ENCODE measurements around the gene CTSA.
"Not testable (repeated sequence)": the region's sequence is repeated elsewhere in the genome, so short reads cannot be mapped to it uniquely, and the experiment has no call there.

The CTSA gene

DNA sequence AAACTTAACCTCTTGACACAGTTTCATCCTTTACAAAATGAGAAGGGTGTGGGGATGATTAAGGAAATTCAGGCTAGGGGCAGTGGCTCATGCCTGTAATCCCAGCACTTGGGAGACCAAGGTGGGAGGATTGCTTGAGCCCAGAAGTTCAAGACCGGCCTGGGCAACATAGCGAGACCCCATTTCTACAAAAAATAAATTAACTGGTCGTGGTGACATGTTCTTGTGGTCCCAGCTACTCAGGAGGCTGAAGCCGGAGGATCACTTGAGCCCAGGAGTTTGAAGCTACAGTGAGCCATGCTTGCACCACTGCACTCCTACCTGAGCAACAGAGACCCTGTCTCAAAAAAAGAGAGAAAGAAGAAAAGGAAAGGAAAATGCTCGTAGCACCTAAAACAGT lies 24.7 kb upstream of the CTSA start:
- no peak for DNase-seq (ENCODE audit: low read depth in 2 of 2)

DNA sequence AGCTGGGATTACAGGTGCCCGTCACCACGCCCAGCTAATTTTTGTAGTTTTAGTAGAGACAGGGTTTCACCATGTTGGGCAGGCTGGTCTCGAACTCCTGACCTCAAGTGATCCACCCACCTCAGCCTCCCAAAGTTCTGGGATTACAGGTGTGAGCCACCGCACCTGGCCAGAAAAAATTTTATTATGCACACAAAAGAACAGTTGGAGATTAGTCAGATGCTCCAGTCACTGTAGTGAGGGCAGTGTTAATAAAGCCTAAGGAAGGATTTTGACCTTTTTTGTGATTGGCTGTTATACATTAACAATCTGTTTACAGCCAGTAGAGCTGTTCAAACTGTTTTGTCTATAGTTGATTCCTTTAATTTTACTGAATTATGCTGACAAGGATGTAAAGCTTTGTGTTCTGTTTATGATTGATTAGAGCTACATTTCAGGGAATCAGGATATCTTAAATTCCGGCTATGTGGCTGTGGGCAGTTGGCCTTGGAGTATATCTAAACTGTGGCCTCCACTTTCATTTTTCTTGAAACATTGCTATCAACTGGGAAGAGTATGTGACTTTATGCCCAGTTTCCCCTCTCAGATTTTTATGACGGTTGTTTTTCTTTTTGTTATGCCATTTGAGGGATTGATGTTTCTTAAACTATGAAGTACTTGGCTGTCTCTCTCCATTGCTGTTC lies 23.9 kb upstream of the CTSA start:
- DNase-seq (ENCODE audit: low read depth in 2 of 2), result no peak

DNA sequence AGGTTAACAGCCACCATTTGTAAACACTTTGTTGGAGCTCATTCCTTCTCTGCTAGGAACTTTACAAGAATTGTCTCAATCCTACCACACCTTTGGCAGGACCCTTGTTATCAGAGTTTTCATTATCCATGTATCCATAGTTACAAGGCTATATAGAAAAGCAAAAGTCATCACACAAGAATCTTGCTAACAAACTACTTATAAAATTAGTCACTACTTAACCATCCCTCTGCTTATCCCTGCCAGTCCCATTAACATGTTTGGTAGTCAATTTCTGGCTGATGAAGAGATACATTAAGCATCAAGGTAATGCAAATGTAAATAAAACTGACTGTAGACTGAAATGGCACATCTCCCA lies 23.3 kb upstream of the CTSA start:
- DNase-seq (ENCODE audit: low read depth in 2 of 2), result no peak

DNA sequence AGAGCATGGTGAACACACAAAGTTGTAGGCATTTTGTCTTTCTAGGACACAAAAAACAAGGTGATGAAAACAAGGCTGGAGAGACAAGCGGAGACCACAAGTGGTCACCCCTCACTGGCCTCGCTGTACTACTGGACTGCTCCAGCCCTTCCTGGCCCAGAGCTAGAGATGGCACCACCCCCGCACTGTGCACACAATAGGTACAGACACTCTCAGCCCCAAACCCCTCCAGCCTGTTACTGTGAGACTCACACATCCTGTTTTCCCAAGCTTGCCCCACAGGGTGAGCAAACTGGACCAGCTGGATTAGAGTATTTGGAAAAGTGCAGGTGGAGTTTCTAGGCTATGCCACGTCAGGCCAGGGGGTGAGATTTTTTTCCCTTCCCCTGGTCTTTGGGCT lies 18.5 kb upstream of the CTSA start:
- no peak for DNase-seq (ENCODE audit: low read depth in 2 of 2)

DNA sequence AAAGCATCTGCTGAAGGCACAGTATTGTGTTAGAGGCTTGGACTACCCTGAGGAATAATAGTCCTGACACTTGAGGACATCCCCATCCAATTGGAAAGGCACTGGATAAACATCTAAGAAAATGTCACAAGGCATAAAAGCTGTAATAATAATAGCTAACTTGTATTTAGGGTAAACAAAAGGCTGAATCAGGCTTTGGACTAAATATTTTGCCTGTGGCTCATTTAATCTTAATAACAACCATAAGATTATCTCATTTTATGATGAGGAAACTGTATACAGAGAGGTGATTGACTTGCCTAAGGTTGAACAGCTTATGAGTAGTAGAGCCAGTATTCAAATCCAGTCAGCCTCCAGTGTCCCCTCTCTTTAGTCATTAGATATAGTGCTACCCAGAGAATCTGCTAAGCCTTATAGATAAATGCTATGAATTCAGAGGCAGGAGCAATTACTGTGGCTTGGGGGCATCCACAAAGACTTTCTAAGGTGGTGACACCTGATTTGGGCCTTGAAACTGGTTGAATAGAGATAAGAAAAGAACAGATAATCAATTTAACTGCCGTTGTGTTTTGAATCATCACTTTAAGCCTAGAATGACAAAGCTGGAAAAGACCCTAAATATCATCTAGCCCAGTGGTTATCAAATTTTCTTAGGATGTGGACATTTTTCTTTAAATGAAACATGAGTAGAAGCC lies 17.6 kb upstream of the CTSA start:
- no peak for DNase-seq (ENCODE audit: low read depth in 2 of 2)

DNA sequence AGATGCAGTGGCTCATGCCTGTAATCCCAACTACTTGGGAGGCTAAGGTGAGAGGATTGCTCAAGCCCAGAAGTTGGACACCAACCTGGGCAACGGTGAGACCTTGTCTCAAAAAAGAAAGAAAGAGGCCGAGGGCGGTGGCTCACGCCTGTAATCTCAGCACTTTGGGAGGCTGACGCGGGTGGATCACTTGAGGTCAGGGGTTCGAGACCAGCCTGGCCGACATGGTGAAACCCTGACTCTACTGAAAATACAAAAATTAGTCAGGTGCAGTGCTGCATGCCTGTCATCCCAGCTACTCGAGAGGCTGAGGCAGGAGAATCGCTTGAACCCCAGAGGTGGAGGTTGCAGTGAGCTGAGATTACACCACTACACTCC lies 17.0 kb upstream of the CTSA start:
- DNase-seq (ENCODE audit: low read depth in 2 of 2), result not testable (repeated sequence)

DNA sequence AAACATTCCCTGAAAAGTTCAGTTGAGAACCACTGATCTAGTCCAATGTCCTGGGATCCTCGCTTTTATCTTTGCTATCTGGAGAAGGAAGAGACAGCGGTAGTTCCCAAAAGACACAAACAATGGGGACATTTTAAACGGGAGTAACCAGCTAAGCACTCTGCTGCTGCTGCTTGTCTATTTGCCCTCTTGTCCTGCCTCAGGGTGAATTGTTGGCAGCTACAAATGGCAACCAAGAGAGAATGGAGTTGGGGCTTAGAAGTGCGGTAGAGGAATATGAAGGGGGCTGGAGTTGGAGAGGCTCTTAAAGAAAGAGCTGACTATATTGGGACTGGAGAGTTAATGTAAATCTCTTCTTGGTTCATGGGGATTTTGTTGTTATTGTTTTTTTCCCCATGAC lies 16.6 kb upstream of the CTSA start:
- DNase-seq (ENCODE audit: low read depth in 2 of 2), result no peak

DNA sequence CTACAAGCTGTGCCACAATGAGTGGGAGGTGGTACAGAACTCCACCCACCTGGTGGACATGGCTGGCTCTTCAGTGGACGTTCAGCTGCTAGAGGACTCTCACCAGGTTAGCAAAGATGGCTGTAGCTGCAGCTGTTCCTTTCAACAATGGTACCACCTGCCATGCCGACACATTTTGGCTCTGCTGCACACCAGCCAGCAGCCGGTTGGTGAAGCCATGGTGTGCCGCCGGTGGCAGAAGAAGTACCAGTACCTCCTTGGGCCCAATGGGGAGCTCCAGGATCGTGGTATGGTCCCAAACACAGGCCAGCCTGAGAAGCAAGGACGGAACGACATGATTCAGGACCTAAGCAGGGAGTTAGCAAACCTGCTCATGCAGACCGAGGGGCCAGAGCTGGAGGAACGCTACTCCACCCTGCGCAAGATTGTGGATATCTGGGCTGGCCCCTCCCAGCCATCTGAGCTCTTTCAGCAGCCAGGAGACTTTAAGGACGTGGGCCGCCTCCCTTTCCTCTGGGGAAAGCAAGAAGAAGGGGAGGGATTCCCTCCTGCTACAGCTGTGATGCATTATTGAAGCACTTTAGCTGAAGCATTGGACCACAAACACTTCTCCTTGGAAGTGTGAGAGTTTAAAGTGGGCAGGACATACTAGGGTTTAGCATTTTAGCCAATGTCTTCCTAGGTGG lies 12.9 kb upstream of the CTSA start:
- DNase-seq (ENCODE audit: low read depth in 2 of 2), result no peak

DNA sequence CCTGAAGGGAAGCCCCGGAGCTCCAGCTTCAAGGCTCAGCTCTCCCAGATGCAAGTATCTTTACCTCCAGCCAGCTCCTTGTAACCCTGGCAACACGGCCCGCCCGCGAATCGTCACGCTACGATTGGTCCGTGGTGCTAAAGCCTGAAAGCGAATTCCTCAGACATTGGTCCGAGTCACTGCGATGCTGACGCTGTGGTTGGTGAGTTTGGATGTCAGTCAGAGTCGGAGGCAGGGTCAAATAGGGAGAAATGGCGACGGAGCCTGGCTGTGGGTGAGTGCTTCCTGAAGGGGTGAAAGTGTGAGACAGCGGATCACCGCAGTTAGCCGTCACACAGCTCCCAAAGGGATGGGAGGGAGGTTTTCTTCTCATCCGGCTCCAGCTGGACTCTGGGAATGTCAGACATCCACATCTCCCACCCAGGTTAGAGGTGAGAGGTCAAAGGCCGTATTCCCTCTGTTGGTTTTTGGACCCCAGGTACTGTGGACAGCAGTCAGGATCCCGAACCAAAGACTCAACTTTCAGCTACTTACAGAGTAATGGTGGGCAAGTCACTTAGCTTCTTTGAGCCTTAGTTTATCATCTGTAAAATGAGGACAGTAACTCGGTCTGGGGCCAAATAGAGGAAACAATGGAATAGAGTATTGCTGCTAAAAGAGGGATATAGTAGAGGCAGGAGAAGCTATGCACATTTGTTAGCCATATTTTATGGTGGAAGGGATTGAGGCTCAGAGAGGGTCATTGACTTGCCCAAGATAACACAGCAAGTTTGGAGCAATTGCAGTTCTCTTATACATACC lies 9.9 kb upstream of the CTSA start, which contains the start of gene ZSWIM1:
Gene ZSWIM1, plus strand, starts transcription at position 240 of the 801 bp plus-strand sequence. CDS start 1,366 bp downstream, outside the sequence.
- peak; percentile 98 to 99 for DNase-seq (ENCODE audit: low read depth in 2 of 2)

DNA sequence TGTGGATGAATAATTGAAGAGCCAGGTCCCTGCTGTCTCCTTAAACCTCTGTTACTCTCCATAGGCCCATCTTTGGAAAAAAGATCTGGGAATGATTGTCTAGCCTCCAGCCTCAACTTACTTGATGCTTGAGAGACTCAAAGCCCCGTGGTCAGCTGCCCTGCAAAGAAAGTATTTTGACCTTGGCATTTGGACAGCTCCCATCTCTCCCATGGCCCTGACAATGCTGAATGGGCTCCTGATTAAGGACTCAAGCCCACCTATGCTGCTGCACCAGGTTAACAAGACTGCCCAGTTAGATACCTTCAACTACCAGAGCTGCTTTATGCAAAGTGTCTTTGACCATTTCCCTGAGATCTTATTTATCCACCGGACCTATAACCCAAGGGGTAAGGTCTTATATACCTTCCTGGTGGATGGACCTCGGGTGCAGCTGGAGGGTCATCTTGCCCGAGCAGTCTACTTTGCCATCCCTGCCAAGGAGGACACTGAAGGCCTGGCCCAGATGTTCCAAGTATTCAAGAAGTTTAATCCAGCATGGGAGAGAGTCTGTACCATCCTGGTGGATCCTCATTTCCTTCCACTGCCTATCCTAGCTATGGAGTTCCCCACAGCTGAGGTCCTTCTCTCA lies 8.6 kb upstream of the CTSA start:
- DNase-seq (ENCODE audit: low read depth in 2 of 2), result no peak

DNA sequence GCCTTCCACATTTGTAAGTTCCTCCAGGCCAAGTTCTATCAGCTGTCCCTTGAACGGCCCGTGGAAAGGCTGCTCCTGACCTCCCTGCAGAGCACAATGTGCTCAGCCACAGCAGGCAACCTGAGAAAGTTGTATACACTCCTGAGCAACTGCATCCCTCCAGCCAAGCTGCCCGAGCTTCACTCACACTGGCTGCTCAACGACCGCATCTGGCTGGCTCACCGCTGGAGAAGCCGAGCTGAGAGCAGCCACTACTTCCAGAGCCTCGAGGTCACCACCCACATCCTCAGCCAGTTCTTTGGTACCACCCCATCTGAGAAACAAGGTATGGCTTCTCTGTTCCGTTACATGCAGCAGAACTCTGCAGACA lies 8.1 kb upstream of the CTSA start:
- no peak for DNase-seq (ENCODE audit: low read depth in 2 of 2)

DNA sequence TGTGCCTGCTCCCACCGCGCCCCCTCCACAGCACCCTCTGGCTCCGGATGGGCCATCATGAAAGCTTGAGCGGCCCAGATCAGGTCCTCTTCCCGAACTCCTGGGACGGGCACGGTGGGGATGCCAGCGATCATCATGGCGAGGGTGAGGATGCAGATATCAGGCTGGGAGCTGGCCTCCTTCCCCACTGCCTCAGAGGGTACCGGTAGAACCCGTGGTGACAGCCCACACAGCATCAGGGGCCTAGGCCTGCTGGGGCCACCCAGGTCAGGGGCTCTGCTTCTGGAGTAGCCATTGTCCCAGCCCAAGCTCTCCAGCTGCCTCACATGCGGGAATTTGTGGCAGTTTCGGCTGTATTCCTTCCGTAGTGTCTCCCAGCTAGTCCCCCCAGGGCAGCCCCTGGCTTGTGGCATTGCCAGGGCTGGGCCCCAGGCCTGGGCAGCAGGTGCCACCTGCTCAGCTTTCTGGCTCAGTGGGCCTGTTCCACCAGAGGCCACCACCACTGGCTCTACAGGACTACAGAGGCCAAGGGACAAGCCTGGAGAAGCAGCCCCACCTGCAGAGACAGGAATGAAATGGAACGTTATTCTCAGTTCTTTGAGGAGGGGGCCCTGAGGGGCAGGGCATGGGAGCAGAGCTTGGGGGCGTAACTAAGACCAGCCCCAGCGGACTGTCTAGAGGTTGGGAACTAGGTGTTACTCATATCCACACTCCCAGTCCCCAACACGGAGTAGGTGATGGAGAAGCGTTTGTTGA lies 4.4 kb upstream of the CTSA start:
- no peak for DNase-seq (ENCODE audit: low read depth in 2 of 2)

DNA sequence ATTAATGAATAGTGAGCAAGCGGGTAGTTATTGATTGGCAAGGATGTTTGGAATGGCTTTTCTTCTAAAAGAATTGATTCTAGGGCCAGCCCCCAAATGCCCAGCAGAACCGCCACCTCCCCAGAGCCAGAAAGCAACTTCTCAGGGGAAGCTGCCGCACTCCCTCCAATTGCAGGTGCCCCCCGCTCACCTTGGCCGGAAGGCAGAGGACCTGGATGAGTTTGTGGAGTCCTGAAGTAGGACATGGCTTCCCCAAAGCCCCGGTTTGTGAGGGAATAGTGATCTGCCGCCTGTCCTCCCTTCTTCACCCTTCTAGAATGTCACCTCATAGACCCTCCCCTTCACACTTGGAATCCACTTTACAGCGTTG lies 3.8 kb upstream of the CTSA start, which contains the start of gene SPATA25:
Gene SPATA25, minus strand, starts transcription at position 277 of the 370 bp plus-strand sequence. Its CDS starts 32 bp downstream, at position 245.
- DNase-seq (ENCODE audit: low read depth in 2 of 2), result no peak

DNA sequence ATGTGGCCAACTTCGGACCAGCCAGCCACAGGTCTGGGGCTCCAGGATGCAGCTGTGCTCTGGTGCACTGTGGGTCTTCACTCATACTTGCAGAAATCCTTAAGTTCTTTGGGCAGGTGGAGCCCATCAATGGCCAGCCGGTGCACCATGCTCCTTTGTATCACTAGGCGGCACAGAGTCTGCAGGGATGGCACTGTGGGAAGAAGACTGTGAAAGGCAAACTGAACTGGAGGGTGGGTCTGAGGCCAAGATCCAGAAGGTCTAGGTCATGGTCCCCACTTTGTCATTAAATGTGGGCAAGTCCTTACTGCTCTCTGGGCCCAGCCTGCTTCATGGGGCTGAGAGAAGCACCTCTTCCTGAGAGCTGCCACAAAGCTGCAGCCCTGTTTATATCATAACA lies 2.5 kb upstream of the CTSA start:
- DNase-seq (ENCODE audit: low read depth in 2 of 2), result no peak

DNA sequence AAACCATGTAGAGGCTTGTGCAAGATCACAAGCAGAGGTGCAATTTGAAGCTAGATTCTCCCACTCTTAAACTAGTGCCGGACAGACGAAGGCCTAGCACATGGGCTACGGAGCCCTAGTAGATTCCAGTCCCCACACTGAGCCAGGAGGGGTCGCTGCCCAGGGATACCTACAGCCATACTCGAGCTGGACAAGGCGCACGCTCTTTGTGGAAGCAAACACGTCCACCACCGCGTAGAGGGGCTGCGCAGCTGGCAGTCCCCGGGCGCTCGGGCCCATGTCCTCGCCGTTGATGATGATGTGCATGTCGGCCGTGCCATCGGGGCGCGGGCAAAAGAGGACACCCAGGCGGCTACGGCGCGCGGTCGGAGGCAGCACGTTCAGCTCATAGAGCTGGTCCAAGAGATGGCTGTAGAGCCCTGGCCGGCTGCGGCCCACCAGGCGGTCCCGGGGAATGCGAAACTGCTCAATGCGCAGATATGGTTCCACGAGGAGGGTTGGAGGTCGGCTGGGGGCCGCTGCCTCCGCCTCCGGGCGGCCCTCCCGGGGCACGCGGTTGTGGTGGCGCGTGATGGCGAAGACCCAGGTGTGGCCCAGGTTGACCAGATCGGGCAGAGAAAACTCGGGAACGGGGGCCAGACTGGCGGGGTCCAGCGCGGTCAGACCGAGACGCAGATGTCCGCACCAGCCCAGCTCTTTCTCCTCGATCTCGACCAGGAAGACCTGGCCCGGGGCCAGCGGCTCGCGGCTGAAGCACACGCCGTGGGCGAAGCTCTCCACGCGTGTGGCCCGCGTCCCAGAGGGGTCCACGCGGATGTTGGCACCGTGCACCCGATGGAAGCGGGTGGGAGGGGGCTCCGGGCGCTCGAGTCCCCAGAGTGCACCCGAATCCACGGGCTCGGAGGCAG lies 804 bp upstream of the CTSA start:
- DNase-seq (ENCODE audit: low read depth in 2 of 2), result peak in 1 of 2 donors; percentile 16

DNA sequence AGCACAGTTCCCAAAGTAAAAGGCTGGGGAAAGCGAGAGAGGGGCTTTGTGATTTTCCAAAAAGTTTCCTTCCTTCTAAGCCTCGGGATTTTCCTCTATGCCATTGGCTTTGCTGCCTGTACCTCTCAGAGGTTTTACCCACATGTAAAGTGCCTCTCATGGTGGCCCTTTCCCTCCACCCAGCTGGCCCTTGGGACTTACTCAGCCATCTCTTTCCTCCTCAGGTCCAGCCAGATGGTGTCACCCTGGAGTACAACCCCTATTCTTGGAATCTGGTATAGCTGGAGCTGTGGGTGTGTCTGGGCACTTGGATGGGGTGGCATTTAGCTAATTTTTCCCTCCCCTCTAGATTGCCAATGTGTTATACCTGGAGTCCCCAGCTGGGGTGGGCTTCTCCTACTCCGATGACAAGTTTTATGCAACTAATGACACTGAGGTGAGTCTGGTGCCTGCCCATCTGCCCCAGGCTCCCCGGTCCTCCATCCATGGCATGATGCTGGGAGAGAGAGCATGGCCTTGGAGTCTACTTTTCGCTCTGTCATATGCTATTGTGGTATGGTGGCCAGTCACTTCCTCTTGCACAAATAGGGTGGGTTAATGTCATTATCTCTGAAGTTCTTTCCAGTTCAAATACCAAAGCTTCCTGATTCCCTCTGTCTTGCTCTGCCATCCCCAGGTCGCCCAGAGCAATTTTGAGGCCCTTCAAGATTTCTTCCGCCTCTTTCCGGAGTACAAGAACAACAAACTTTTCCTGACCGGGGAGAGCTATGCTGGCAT lies 1.1 kb downstream of the CTSA start:
- DNase-seq (ENCODE audit: low read depth in 2 of 2), result no peak

DNA sequence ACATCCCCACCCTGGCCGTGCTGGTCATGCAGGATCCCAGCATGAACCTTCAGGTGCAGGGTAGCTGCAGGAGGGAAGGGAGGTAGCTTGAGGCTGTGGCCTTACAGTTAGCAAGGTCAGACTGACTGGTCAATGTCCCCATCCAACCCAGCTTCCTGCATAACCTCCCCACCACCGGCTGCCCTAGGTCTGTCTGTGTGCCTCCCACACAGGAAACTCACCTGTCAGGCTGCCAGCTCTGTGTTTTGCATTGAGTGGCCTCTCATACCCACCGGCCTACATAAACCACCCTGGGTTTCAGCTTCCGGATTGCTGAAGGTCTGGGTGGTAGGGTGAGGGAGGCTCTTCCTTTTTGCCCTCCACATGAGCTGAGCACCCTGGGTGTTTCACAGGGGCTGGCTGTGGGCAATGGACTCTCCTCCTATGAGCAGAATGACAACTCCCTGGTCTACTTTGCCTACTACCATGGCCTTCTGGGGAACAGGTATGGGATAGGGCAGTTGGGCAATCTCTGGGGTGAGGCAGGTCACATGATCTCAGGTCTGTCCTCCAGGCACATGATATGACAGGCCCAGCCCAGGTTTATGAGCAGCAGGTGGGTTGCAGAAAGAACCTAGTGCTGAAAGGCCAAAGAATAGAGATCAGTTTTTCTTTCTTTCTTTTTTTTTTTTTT lies 1.8 kb downstream of the CTSA start:
- DNase-seq (ENCODE audit: low read depth in 2 of 2), result no peak

DNA sequence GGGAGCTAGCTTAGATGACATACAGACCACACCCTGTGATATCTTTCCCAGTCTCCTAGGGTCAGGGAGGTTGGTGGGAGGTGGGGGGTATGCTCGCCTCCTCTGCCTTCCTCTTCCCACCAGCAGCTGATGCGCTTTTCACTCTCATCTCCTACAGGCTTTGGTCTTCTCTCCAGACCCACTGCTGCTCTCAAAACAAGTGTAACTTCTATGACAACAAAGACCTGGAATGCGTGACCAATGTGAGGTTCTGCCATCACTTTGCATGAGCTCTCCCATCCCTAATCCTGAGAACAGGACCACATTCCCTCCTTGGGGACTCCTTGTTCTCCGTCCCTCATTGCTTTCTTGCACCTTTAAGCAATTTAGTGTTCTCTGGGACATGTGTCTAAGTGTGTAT lies 2.7 kb downstream of the CTSA start:
- DNase-seq (ENCODE audit: low read depth in 2 of 2), result no peak

DNA sequence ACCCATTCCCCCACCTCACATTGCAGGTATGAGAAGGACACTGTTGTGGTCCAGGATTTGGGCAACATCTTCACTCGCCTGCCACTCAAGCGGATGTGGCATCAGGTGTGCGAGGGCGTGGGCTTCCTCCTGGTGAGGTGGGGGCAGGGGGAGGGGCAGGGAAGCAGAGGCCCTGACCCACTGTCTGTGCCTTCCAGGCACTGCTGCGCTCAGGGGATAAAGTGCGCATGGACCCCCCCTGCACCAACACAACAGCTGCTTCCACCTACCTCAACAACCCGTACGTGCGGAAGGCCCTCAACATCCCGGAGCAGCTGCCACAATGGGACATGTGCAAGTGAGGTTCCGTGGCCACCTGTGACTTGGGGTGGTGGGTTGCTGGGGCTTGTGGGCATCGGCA lies 3.7 kb downstream of the CTSA start:
- DNase-seq (ENCODE audit: low read depth in 2 of 2), result no peak

All from activated CD4-positive, alpha-beta T cell treated with anti-CD3 and anti-CD28 coated beads for 24 hours (primary cell).